Upper lobe of left lung (tissue), 6 donors: ENCODE data around the gene LGI4. TPM values are rescaled to one million over a fixed set of nuclear protein-coding genes. Genes with fewer than 3 reads are reported as not detected.

Experiments used
- ATAC-seq, 2 donors: fragments of 200-7000 bp; cut with Tn5 transposase; one replicate each; pipeline ENCODE4 v1.9.1; 2022; ENCODE audit warnings: mild to moderate bottlenecking in 2 of 2, moderate library complexity in 2 of 2; ENCODE audit not compliant: low FRiP score in 2 of 2
- DNase-seq, 2 donors: peaks; one replicate each; pipeline ENCODE4 v3.0.0-alpha.2; 2019 to 2020
- H3K27ac ChIP-seq, 4 donors: fragments of 200-600 bp; sonication (generic); one replicate each; pipeline ENCODE4 v1.5.1; 2016 to 2019
- H3K27me3 ChIP-seq, 4 donors: fragments of 200-600 bp; sonication (generic); one replicate each; pipeline ENCODE4 v1.5.1; 2017 to 2019
- H3K36me3 ChIP-seq, 4 donors: fragments of 200-600 bp; sonication (generic); one replicate each; pipeline ENCODE4 v1.5.1; 2016 to 2019
- H3K4me1 ChIP-seq, 4 donors: fragments of 200-600 bp; sonication (generic); one replicate each; pipeline ENCODE4 v1.5.1; 2018 to 2019
- H3K4me3 ChIP-seq, 4 donors: fragments of 200-600 bp; sonication (generic); one replicate each; pipeline ENCODE4 v1.5.1; 2017 to 2019; ENCODE audit warnings: mild to moderate bottlenecking in 2 of 4, moderate library complexity in 1 of 4
- H3K9me3 ChIP-seq, 4 donors: fragments of 200-600 bp; sonication (generic); one replicate each; pipeline ENCODE4 v1.5.1; 2018 to 2019
- CTCF ChIP-seq, 6 experiments: fragments of 450-650 bp in 4 of 6; fragments of 200-600 bp in 2 of 6; sonication (generic) in 2 of 6; IDR thresholded peaks; one replicate each; pipeline ENCODE4 v1.5.1; 2016 to 2019; ENCODE audit warnings: antibody characterized with exemption in 6 of 6
- EP300 ChIP-seq, 4 donors: sonication (generic); formaldehyde crosslinking; IDR thresholded peaks; one replicate each; pipeline ENCODE4 v1.5.1; 2017; ENCODE audit warnings: antibody characterized with exemption in 4 of 4, control low read depth in 2 of 4
- POLR2A ChIP-seq, 4 donors: fragments of 450-650 bp; IDR thresholded peaks; one replicate each; pipeline ENCODE4 v1.5.1; 2016 to 2017; ENCODE audit warnings: antibody characterized with exemption in 4 of 4, mild to moderate bottlenecking in 2 of 4
- POLR2AphosphoS5 ChIP-seq, 2 donors: sonication (generic); formaldehyde crosslinking; IDR thresholded peaks; one replicate each; pipeline ENCODE4 v1.5.1; 2017; ENCODE audit warnings: antibody characterized with exemption in 2 of 2
- WGBS, 2 donors: methylation state at CpG; one replicate each; pipeline ENCODE4 v1.1.5; 2017 to 2018; 5-methylcytosine and 5-hydroxymethylcytosine counted together
- total RNA-seq, 6 donors: library from RNA; depleted of rRNA in 4 of 6; stranded (reverse); fragments of >200 nt in 4 of 6; gene quantifications; one replicate each; pipeline versions ENCODE4 v1.1.0 to v1.2.1, GENCODE V29; 2016 to 2021
- donor health status: DM: no; HTN: no; CAD: no; lungs with moderate emphysema.
- donor health status: DM: no; HTN: yes; CAD: no; lungs with severe emphysema.

The LGI4 gene
- total RNA-seq, 6 donors from 2014 or later = 3.3 to 25.3 (median 7.1) TPM

- Histone ChIP-seq H3K4me3 (no peak overlapping the region), H3K9me3 (no peaks in the 10 kb centered on the region), H3K27ac (no peak overlapping the region), H3K36me3 (no peaks in the 10 kb centered on the region), H3K27me3 (no peaks in the 10 kb centered on the region), H3K4me1 (no peaks in the 10 kb centered on the region)
- ATAC-seq (peak in 1 of 2 donors; percentile 2), DNase-seq (peak in 1 of 2 donors; percentile 61)
- no peak for TF ChIP-seq POLR2AphosphoS5 (IDR thresholded peaks at IDR 0.05)
- no peak for TF ChIP-seq CTCF (IDR thresholded peaks at IDR 0.05)
- no peak for TF ChIP-seq POLR2A (IDR thresholded peaks at IDR 0.05)
- no peak for TF ChIP-seq EP300 (IDR thresholded peaks at IDR 0.05)
- WGBS, 2 donors = 95% methylated on average over 9 to 13 of the region's 14 CpGs
Measured at GRCh38 chr19:35079826-35080225, 55.0 kb downstream of the LGI4 start.

- Histone ChIP-seq H3K4me3 (no peak overlapping the region), H3K27ac (no peak overlapping the region), H3K27me3 (no peaks in the 10 kb centered on the region), H3K9me3 (no peaks in the 10 kb centered on the region), H3K4me1 (no peaks in the 10 kb centered on the region), H3K36me3 (no peaks in the 10 kb centered on the region)
- WGBS, 2 donors = 89 to 91% methylated on average over 17 of the region's 17 CpGs
- TF ChIP-seq POLR2A (IDR thresholded peaks at IDR 0.05) (no peak), EP300 (IDR thresholded peaks at IDR 0.05) (no peak), POLR2AphosphoS5 (IDR thresholded peaks at IDR 0.05) (no peak), CTCF (IDR thresholded peaks at IDR 0.05) (no peak)
- ATAC-seq (no peak), DNase-seq (no peak)
Measured at GRCh38 chr19:35077411-35078223, 57.2 kb downstream of the LGI4 start.

- Histone ChIP-seq H3K36me3 (no peaks in the 10 kb centered on the region), H3K27me3 (no peaks in the 10 kb centered on the region), H3K27ac (no peak overlapping the region), H3K9me3 (no peaks in the 10 kb centered on the region), H3K4me1 (no peaks in the 10 kb centered on the region), H3K4me3 (no peak overlapping the region)
- ATAC-seq (no peak), DNase-seq (peak in 1 of 2 donors; percentile 76)
- 65 to 66% methylated on average over 5 to 8 of the region's 8 CpGs for WGBS, 2 donors
- TF ChIP-seq POLR2AphosphoS5 (IDR thresholded peaks at IDR 0.05) (no peak), POLR2A (IDR thresholded peaks at IDR 0.05) (no peak), CTCF (IDR thresholded peaks at IDR 0.05) (no peak)
Measured at GRCh38 chr19:35076657-35077056, 58.2 kb downstream of the LGI4 start.

- H3K4me1 ChIP-seq = no peaks in the 10 kb centered on the region
- ATAC-seq (no peak), DNase-seq (no peak)
- no peak for TF ChIP-seq EP300 (IDR thresholded peaks at IDR 0.05)
- TF ChIP-seq POLR2A (IDR thresholded peaks at IDR 0.05) = no peak
- no peaks in the 10 kb centered on the region for H3K27me3 ChIP-seq
- H3K4me3 ChIP-seq = no peak overlapping the region
- no peaks in the 10 kb centered on the region for H3K36me3 ChIP-seq
- 72 to 100% methylated on average over 2 to 4 of the region's 6 CpGs for WGBS, 2 donors
- no peaks in the 10 kb centered on the region for H3K9me3 ChIP-seq
- no peak overlapping the region for H3K27ac ChIP-seq
Measured at GRCh38 chr19:35076026-35076370, 58.9 kb downstream of the LGI4 start.

- Histone ChIP-seq H3K4me1 (no peaks in the 10 kb centered on the region), H3K36me3 (no peaks in the 10 kb centered on the region), H3K27ac (no peak overlapping the region), H3K27me3 (no peaks in the 10 kb centered on the region), H3K9me3 (peaks cover 3 to 4% (median 4%) of the 10 kb centered on the region in 4 donors), H3K4me3 (no peak overlapping the region)
- no peak for TF ChIP-seq POLR2AphosphoS5 (IDR thresholded peaks at IDR 0.05)
- no peak for TF ChIP-seq CTCF (IDR thresholded peaks at IDR 0.05)
- no peak for TF ChIP-seq POLR2A (IDR thresholded peaks at IDR 0.05)
- no peak for TF ChIP-seq EP300 (IDR thresholded peaks at IDR 0.05)
- DNase-seq (peak in 1 of 2 donors; percentile 61), ATAC-seq (no peak)
- 90 to 91% methylated on average over 14 to 19 of the region's 21 CpGs for WGBS, 2 donors
Measured at GRCh38 chr19:35075202-35076025, 59.4 kb downstream of the LGI4 start.
